Left lung (tissue), 10 donors: ENCODE results near the gene CCNC. TPM values are rescaled to one million over a fixed set of nuclear protein-coding genes. Genes with fewer than 3 reads are reported as not detected.

Source experiments
- ATAC-seq: fragments of 200-7000 bp; cut with Tn5 transposase; one replicate; pipeline ENCODE4 v1.9.1; 2020; ENCODE audit warnings: moderate library complexity
- DNase-seq, 4 donors: peaks; one replicate each; pipeline ENCODE4 v3.0.0-alpha.2; 2013 to 2020
- H3K27ac ChIP-seq, 2 donors: fragments of 200-600 bp; sonication (generic) in 1 of 2; one replicate each; pipeline versions ENCODE4 v1.5.0 to v1.8.0; 2020 to 2021
- H3K27me3 ChIP-seq, 2 donors: fragments of 200-600 bp; sonication (generic) in 1 of 2; one replicate each; pipeline versions ENCODE4 v1.5.0 to v1.8.0; 2020 to 2021
- H3K36me3 ChIP-seq, 2 donors: fragments of 200-600 bp; sonication (generic) in 1 of 2; one replicate each; pipeline versions ENCODE4 v1.5.0 to v1.8.0; 2020 to 2021
- H3K4me1 ChIP-seq, 2 donors: fragments of 200-600 bp; one replicate each; pipeline ENCODE4 v1.8.0; 2021
- H3K4me3 ChIP-seq, 2 donors: fragments of 200-600 bp; sonication (generic) in 1 of 2; one replicate each; pipeline versions ENCODE4 v1.5.0 to v1.8.0; 2020 to 2021; ENCODE audit warnings: mild to moderate bottlenecking in 1 of 2
- H3K9me3 ChIP-seq, 2 donors: fragments of 200-600 bp; sonication (generic) in 1 of 2; one replicate each; pipeline versions ENCODE4 v1.5.0 to v1.8.0; 2020 to 2021
- CTCF ChIP-seq, 2 donors: fragments of 200-600 bp; sonication (generic) in 1 of 2; IDR thresholded peaks; one replicate each; pipeline versions ENCODE4 v1.5.0 to v1.8.0; 2021; ENCODE audit warnings: antibody characterized with exemption in 2 of 2
- intact Hi-C, 2 donors: fragments of 100-400 bp; cut with DNase I; formaldehyde crosslinking; loops; one replicate each; pipeline versions ENCODE4 v1.11.2 to v1.14.2; 2022
- polyA plus RNA-seq, 6 donors: library from polyadenylated mRNA; unstranded; fragments of 120-200 nt; gene quantifications; one replicate each; pipeline ENCODE4 v1.2.1, GENCODE V29; 2013; ENCODE audit not compliant: insufficient read length in 6 of 6
- total RNA-seq, 2 donors: library from RNA; stranded (reverse); fragmentation: NEBNext Ultra II Directional; extraction: Animal tissue kit (Norgen Biotek cat#: 25700); gene quantifications; one replicate each; pipeline ENCODE4 v1.2.1, GENCODE V29; 2021
- donor health status: DM: no; HTN: yes; CAD: no.
- donor health status: DM: no; HTN: no; CAD: no.

Gene CCNC
- total and polyA plus RNA-seq, 8 donors = 55.6 to 110 (median 86.8) TPM

GRCh38 chr6:99613705-99614429, 45.4 kb upstream of the CCNC start:
- no peaks in the 10 kb centered on the region for H3K36me3 ChIP-seq
- DNase-seq (peak in 1 of 4 donors; percentile 74), ATAC-seq (peak; percentile 62)
- peak overlapping the region; percentile 24 to 42 for H3K4me3 ChIP-seq
- intact Hi-C loops = no loop called here
- no peak overlapping the region for H3K27ac ChIP-seq
- peaks cover 16 to 21% of the 10 kb centered on the region in 2 donors for H3K4me1 ChIP-seq
- no peak for TF ChIP-seq CTCF (IDR thresholded peaks at IDR 0.05)
- H3K9me3 ChIP-seq = no peaks in the 10 kb centered on the region
- peaks cover 100% of the 10 kb centered on the region in 2 donors for H3K27me3 ChIP-seq

- DNase-seq (peak in 2 of 4 donors; percentile 65 to 86), ATAC-seq (peak; percentile 88)
- intact Hi-C loops = no loop called here
- peak overlapping the region; percentile 24 to 42 for H3K4me3 ChIP-seq
- peaks cover 16 to 21% of the 10 kb centered on the region in 2 donors for H3K4me1 ChIP-seq
- H3K27me3 ChIP-seq = peaks cover 100% of the 10 kb centered on the region in 2 donors
- peak; percentile 26 to 41 for TF ChIP-seq CTCF (IDR thresholded peaks at IDR 0.05)
- H3K9me3 ChIP-seq = no peaks in the 10 kb centered on the region
- no peaks in the 10 kb centered on the region for H3K36me3 ChIP-seq
- H3K27ac ChIP-seq = no peak overlapping the region
These were observed 44.9 kb upstream of the CCNC start for GRCh38 chr6:99613409-99613704.

GRCh38 chr6:99612551-99613408, 44.3 kb upstream of the CCNC start:
- intact Hi-C loops = no loop called here
- H3K4me1 ChIP-seq = peaks cover 16 to 21% of the 10 kb centered on the region in 2 donors

GRCh38 chr6:99611148-99611547, 42.7 kb upstream of the CCNC start:
- Histone ChIP-seq H3K27ac (no peak overlapping the region), H3K36me3 (no peaks in the 10 kb centered on the region), H3K27me3 (peaks cover 100% of the 10 kb centered on the region in 2 donors), H3K9me3 (no peaks in the 10 kb centered on the region), H3K4me1 (peaks cover 16 to 26% of the 10 kb centered on the region in 2 donors), H3K4me3 (no peak overlapping the region)
- ATAC-seq (no peak), DNase-seq (no peak)
- intact Hi-C loops = no loop called here
- TF ChIP-seq CTCF (IDR thresholded peaks at IDR 0.05) = no peak

More at GRCh38 chr6:99612551-99613408, 44.3 kb upstream of the CCNC start:
- no peak overlapping the region for H3K27ac ChIP-seq
- peak; percentile 9 for ATAC-seq
- H3K27me3 ChIP-seq = peaks cover 100% of the 10 kb centered on the region in 2 donors
- TF ChIP-seq CTCF (IDR thresholded peaks at IDR 0.05) = no peak
- peak in 1 of 4 donors; percentile 80 for DNase-seq
- H3K36me3 ChIP-seq = no peaks in the 10 kb centered on the region
- H3K9me3 ChIP-seq = no peaks in the 10 kb centered on the region
- peak overlapping the region; percentile 24 to 42 for H3K4me3 ChIP-seq

GRCh38 chr6:99609905-99610489, 41.5 kb upstream of the CCNC start:
- intact Hi-C loops = no loop called here
- Histone ChIP-seq H3K4me3 (no peak overlapping the region), H3K4me1 (peaks cover 16 to 26% of the 10 kb centered on the region in 2 donors), H3K27me3 (peaks cover 100% of the 10 kb centered on the region in 2 donors), H3K36me3 (no peaks in the 10 kb centered on the region), H3K27ac (no peak overlapping the region), H3K9me3 (no peaks in the 10 kb centered on the region)
- no peak for TF ChIP-seq CTCF (IDR thresholded peaks at IDR 0.05)
- DNase-seq (no peak), ATAC-seq (no peak)
